HepG2 (cell line): Measurements from ENCODE around the gene CFHR3. TPM values are rescaled to one million over a fixed set of nuclear protein-coding genes. Genes with fewer than 3 reads are reported as not detected.
"Not testable (repeated sequence)": the region's sequence is repeated elsewhere in the genome, so short reads cannot be mapped to it uniquely, and the experiment has no call there.

Source experiments
- ATAC-seq: fragments of 200-7000 bp; cut with Tn5 transposase; 3 replicates; pipeline ENCODE4 v1.9.1; 2020; ENCODE audit warnings: mild to moderate bottlenecking, moderate library complexity
- BruUV-seq: library from RNA; stranded (reverse); fragments of 400-500 nt; replicated peaks from 2 replicates; lab custom pipeline; 2021; lab: Mats Ljungman, UMichigan
- CTCF ChIA-PET: fragments of 300-600 bp; formaldehyde crosslinking; extraction: SDS; loops from one replicate; lab custom pipeline; 2021; ENCODE audit warnings: low total read pairs, inconsistent platforms, low intra/inter-chr PET ratio; lab: Yijun Ruan, JAX
- POLR2A ChIA-PET: fragments of 350-600 bp; sonication (Branson Sonifier 250); formaldehyde crosslinking; loops from one replicate; lab custom pipeline; 2020; ENCODE audit warnings: antibody characterized with exemption, inconsistent platforms; lab: Yijun Ruan, JAX
- DNase-seq: peaks from one replicate; pipeline ENCODE4 v3.0.0-alpha.2; 2015; ENCODE audit warnings: low spot score
- FAIRE-seq: peaks from 3 replicates; lab custom pipeline; 2011; peaks lifted over from hg19 to GRCh38; lab: Jason Lieb, UNC
- H2AFZ ChIP-seq: one replicate; pipeline ENCODE4 v1.6.1; 2011; ENCODE audit warnings: low read length, inconsistent platforms
- H3K27ac ChIP-seq: fragments of 300-600 bp; 3 replicates; pipeline ENCODE4 v1.8.0; 2011; ENCODE audit warnings: mixed run types, mild to moderate bottlenecking, mixed read lengths, low read length, inconsistent platforms; ENCODE audit not compliant: insufficient read depth; ENCODE audit errors: extremely low read length
- H3K27me3 ChIP-seq, 2 experiments: fragments of 200-600 bp in 1 of 2; 2 replicates in 1 of 2; 3 replicates in 1 of 2; pipeline versions ENCODE4 v1.6.0 to v1.8.0; 2011; ENCODE audit warnings: low read length in 2 of 2, mild to moderate bottlenecking in 2 of 2, moderate library complexity in 2 of 2, inconsistent platforms in 1 of 2; ENCODE audit not compliant: insufficient read depth in 2 of 2, control insufficient read depth in 1 of 2
- H3K36me3 ChIP-seq, 2 experiments: fragments of 200-600 bp in 1 of 2; replicated peaks in 1 of 2; 2 replicates in 1 of 2; 3 replicates in 1 of 2; pipeline versions ENCODE4 v1.5.1 to v1.8.0; 2011; ENCODE audit warnings: low read length in 2 of 2, inconsistent platforms in 1 of 2; ENCODE audit not compliant: insufficient read depth in 2 of 2, control insufficient read depth in 1 of 2
- H3K4me1 ChIP-seq: 2 replicates; pipeline ENCODE4 v1.5.1; 2012; ENCODE audit warnings: low read length, inconsistent platforms; ENCODE audit not compliant: insufficient read depth
- H3K4me2 ChIP-seq: 2 replicates; pipeline ENCODE4 v1.6.0; 2011; ENCODE audit warnings: low read depth, low read length, inconsistent platforms
- H3K4me3 ChIP-seq, 3 experiments: fragments of 200-600 bp in 1 of 3; sonication (generic), shearing (Covaris generic) in 1 of 3; replicated peaks in 1 of 3; 2 replicates each; pipeline ENCODE4 v1.5.1; 2011 to 2016; ENCODE audit warnings: low read length in 3 of 3, inconsistent platforms in 2 of 3, low read depth in 2 of 3, mild to moderate bottlenecking in 2 of 3, control low read depth in 1 of 3, mixed read lengths in 1 of 3; ENCODE audit not compliant: insufficient read depth in 1 of 3
- H3K79me2 ChIP-seq: one replicate; pipeline ENCODE4 v1.6.1; 2011; ENCODE audit warnings: low read length, inconsistent platforms; ENCODE audit not compliant: insufficient read depth
- H3K9ac ChIP-seq: 2 replicates; pipeline ENCODE4 v1.6.0; 2011; ENCODE audit warnings: mild to moderate bottlenecking, low read depth, low read length, inconsistent platforms; ENCODE audit not compliant: insufficient read depth
- H3K9me3 ChIP-seq: 2 replicates; pipeline ENCODE4 v1.5.1; 2012; ENCODE audit warnings: mild to moderate bottlenecking, low read length
- H4K20me1 ChIP-seq: 2 replicates; pipeline ENCODE4 v1.6.0; 2011; ENCODE audit warnings: inconsistent platforms, mild to moderate bottlenecking, low read length, moderate library complexity; ENCODE audit not compliant: insufficient read depth
- CEBPG ChIP-seq: IDR thresholded peaks from 2 replicates; pipeline ENCODE4 v1.6.1; 2016
- FOXA3 ChIP-seq: IDR thresholded peaks from 2 replicates; pipeline ENCODE4 v1.6.1; 2016; ENCODE audit warnings: missing genetic modification reagents, missing compliant biosample characterization
- WGBS: methylation state at CpG from one replicate; pipeline ENCODE4 v1.1.6; 2017; ENCODE audit warnings: low lambda C conversion rate; 5-methylcytosine and 5-hydroxymethylcytosine counted together
- in situ Hi-C: cut with HindIII; loops from 2 replicates; pipeline ENCODE4 v1.10.0; 2017; ENCODE audit warnings: low pct_unique_long_range_greater_than_20kb; ENCODE audit not compliant: extremely low pct_ligation_motif_present
- intact Hi-C: fragments of 100-400 bp; cut with micrococcal nuclease; formaldehyde crosslinking; loops from one replicate; pipeline ENCODE4 v1.10.0; 2022; ENCODE audit not compliant: unreplicated experiment
- polyA plus RNA-seq, 8 experiments: library from polyadenylated mRNA; depleted of rRNA in 3 of 8; stranded (reverse) in 7 of 8; unstranded in 1 of 8; fragments of >200 nt; fragmentation: Illumina TruSeq in 4 of 8; extraction: Trizol in 4 of 8; gene quantifications; 2 replicates each; pipeline versions ENCODE4 v1.2.1 to v1.2.3, GENCODE V29; 2011 to 2016; ENCODE audit warnings: low read depth in 4 of 8, missing spikeins in 1 of 8, mixed read lengths in 1 of 8; ENCODE audit not compliant: insufficient read depth in 1 of 8
- total RNA-seq, 5 experiments: library from RNA; depleted of rRNA; stranded (reverse); fragments of >200 nt; fragmentation: Illumina TruSeq; extraction: Trizol; gene quantifications; 2 replicates each; pipeline ENCODE4 v1.2.3, GENCODE V29; 2016; ENCODE audit warnings: low read depth in 1 of 5
- TF ChIP-seq, protein P1 (sequence below): sonication (generic); formaldehyde crosslinking; IDR thresholded peaks from 2 replicates; pipeline ENCODE4 v1.4.0; 2020; ENCODE audit warnings: missing genetic modification reagents, borderline replicate concordance

The CFHR3 gene
- total and polyA plus RNA-seq, 2 of the 13 experiments (the other 11 are each of a cell fraction or from before 2014, with no cell fraction given) = not detected

DNA sequence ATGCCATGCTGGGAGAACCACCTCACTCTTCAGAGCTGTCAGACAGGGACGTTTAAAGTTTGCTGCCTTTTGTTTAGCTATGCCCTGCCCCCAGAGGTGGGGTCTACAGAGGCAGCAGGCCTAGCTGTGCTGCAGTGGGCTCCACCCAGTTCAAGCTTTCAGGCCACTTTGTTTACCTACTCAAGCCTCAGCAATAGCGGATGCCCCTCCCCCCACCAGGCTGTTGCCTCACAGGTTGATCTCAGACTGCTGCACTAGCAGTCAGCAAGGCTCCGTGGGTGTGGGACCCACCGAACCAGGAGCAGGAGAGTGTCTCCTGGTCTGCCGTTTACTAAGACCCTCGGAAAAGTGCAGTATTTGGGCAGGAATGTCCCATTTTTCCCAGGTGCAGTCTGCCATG is 42.8 kb downstream of the CFHR3 start:
- 0 out of 2 replicates have a peak overlapping the region, but pooled peaks have one; percentile 18 for H3K4me2 ChIP-seq
- H3K4me1 ChIP-seq, H3K27ac ChIP-seq, POLR2A ChIA-PET, H3K9me3 ChIP-seq, H3K79me2 ChIP-seq, in situ Hi-C loops, H3K36me3 ChIP-seq, H3K9ac ChIP-seq, BruUV-seq, CTCF ChIA-PET, H3K4me3 ChIP-seq, H3K27me3 ChIP-seq, H4K20me1 ChIP-seq, H2AFZ ChIP-seq, intact Hi-C loops, FAIRE-seq: not testable (repeated sequence)
- no CpG with 5 or more reads among the region's 6 CpGs for WGBS
- DNase-seq (peak; percentile 4), ATAC-seq (peak; percentile 44; the same call in 2 of the 3 replicates)
- TF ChIP-seq FOXA3 (CRISPR knock-in tag) (peak; percentile 12; the same call in 1 of the 2 replicates), CEBPG (CRISPR knock-in tag) (0 out of 2 replicates have a peak, but pooled peaks have one; percentile 7)
- TF ChIP-seq, protein P1, sequence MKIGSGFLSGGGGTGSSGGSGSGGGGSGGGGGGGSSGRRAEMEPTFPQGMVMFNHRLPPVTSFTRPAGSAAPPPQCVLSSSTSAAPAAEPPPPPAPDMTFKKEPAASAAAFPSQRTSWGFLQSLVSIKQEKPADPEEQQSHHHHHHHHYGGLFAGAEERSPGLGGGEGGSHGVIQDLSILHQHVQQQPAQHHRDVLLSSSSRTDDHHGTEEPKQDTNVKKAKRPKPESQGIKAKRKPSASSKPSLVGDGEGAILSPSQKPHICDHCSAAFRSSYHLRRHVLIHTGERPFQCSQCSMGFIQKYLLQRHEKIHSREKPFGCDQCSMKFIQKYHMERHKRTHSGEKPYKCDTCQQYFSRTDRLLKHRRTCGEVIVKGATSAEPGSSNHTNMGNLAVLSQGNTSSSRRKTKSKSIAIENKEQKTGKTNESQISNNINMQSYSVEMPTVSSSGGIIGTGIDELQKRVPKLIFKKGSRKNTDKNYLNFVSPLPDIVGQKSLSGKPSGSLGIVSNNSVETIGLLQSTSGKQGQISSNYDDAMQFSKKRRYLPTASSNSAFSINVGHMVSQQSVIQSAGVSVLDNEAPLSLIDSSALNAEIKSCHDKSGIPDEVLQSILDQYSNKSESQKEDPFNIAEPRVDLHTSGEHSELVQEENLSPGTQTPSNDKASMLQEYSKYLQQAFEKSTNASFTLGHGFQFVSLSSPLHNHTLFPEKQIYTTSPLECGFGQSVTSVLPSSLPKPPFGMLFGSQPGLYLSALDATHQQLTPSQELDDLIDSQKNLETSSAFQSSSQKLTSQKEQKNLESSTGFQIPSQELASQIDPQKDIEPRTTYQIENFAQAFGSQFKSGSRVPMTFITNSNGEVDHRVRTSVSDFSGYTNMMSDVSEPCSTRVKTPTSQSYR = peak; percentile 88

DNA sequence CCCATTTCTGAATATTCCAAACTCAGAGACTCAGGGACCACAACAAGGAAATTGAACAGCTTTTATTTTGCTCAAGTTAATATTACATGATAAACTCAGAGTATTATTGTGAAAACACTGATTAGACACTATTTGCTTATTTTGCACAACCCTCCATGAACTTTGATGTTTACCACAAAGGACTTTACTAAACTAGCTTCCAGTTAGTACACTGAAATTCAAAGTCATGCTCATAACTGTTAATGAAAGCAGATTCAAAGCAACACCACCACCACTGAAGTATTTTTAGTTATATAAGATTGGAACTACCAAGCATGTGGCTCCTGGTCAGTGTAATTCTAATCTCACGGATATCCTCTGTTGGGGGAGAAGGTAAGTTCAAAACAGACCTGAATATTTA is 44.9 kb downstream of the CFHR3 start, which contains the start of gene CFHR1:
Gene CFHR1 (plus strand): TSS at position 201 of the 400 bp plus-strand sequence. CDS start 114 bp downstream, at position 315.
- BruUV-seq, H3K27ac ChIP-seq, H3K79me2 ChIP-seq, in situ Hi-C loops, H3K9me3 ChIP-seq, H3K4me2 ChIP-seq, H2AFZ ChIP-seq, H3K36me3 ChIP-seq, CTCF ChIA-PET, intact Hi-C loops, H3K4me1 ChIP-seq, H3K4me3 ChIP-seq, ATAC-seq, H3K27me3 ChIP-seq, H4K20me1 ChIP-seq, FAIRE-seq, DNase-seq, POLR2A ChIA-PET, H3K9ac ChIP-seq: not testable (repeated sequence)
- WGBS = no CpG with 5 or more reads among the region's 1 CpG

DNA sequence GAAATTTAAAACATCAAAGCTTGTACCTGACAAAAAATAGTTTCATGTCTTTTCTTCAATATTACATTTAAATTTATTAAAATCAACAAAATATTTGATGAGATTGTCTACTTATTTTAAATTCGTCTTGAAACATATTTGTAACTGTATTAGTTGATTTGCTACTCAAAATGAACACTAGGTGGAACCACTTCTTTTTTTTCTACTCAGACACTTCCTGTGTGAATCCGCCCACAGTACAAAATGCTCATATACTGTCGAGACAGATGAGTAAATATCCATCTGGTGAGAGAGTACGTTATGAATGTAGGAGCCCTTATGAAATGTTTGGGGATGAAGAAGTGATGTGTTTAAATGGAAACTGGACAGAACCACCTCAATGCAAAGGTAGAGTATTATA is 53.2 kb downstream of the CFHR3 start:
- in situ Hi-C loops, H3K36me3 ChIP-seq, H3K4me1 ChIP-seq, H3K27ac ChIP-seq, H3K4me2 ChIP-seq, H4K20me1 ChIP-seq, ATAC-seq, H3K9me3 ChIP-seq, H3K4me3 ChIP-seq, H3K27me3 ChIP-seq, POLR2A ChIA-PET, H3K9ac ChIP-seq, H3K79me2 ChIP-seq, H2AFZ ChIP-seq, BruUV-seq, CTCF ChIA-PET: not testable (repeated sequence)
- intact Hi-C loops = loop anchor here (5.0 to 10.0 kb wide), 2 partner anchors 239 to 527 kb away; partner anchors contain the start of gene F13B
- DNase-seq (peak; percentile 3), FAIRE-seq (peak; percentile 23)
- 0% methylated on average over 2 of the region's 4 CpGs for WGBS
